NCI-H2196 (cell line): ENCODE measurements around the gene SCFD2.
A peak's percentile ranks its signal among the peaks of the same experiment; 100 is the strongest.

Source experiments
- DNase-seq: peaks from one replicate; lab custom pipeline; 2025; ENCODE audit not compliant: unreplicated experiment; lab: John Stamatoyannopoulos, UW

SCFD2 gene

GRCh38 chr4:52939739-52940138, 426.1 kb downstream of the SCFD2 start:
- DNase-seq = no peak

- DNase-seq = no peak
These were observed 426.5 kb downstream of the SCFD2 start for GRCh38 chr4:52939325-52939724.

DNA sequence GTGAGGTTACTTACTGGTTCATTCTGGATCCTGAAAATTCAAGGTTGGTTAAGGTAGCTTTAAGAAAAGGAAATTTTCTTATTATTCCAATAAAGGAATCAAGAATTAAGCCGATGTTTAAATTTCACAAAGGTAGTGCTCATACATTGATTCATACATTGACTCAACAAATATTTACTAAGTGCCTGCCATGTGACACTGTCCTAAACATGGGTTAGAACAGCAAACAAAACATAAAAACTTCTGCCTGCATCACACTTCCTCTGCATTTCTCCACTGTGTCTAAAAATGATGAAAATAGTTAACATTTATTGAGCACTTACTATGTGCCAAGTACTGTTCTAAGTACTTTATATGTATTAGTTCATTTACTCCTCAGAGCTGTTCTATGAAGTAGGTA, 428.0 kb downstream of the SCFD2 start:
- DNase-seq = no peak

DNA sequence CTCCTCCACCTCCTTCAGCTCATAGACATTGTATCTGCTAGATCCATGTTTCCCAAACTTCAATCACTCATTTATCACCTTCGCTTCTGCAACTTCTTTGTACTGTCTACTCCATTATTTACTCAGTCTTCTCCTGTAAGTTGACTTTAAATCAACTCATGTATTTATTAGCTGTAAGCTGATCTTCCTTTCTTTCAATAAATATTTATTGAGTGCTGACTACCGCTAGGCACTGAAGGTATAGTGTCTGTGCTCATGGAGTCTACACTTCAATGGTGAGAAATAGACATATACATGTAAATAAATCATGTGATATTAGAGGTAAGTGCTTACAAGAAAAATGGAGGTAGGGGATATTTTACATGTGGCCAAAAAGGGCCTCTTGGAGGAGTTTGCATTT, 429.1 kb downstream of the SCFD2 start:
- no peak for DNase-seq

GRCh38 chr4:52935317-52935716, 430.5 kb downstream of the SCFD2 start:
- DNase-seq = no peak

DNA sequence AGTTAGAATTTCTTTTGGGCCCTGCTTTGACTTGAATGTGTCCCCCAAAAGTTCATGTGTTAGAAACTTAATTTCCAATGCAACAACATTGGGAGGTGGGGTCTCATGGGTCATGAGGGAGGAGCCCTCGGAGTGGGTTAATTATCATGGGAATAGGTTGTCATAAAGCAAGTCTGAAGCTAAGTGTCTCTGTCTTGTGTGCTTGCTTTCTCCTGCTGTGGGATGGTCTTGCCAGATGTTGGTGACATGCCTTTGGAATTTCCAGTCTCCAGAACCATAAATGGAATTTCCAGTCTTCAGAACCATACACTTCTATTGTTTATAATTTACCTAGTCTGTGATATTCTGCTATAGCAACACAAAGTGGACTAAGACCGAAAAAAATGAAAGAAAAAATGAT, 432.1 kb downstream of the SCFD2 start:
- no peak for DNase-seq

DNA sequence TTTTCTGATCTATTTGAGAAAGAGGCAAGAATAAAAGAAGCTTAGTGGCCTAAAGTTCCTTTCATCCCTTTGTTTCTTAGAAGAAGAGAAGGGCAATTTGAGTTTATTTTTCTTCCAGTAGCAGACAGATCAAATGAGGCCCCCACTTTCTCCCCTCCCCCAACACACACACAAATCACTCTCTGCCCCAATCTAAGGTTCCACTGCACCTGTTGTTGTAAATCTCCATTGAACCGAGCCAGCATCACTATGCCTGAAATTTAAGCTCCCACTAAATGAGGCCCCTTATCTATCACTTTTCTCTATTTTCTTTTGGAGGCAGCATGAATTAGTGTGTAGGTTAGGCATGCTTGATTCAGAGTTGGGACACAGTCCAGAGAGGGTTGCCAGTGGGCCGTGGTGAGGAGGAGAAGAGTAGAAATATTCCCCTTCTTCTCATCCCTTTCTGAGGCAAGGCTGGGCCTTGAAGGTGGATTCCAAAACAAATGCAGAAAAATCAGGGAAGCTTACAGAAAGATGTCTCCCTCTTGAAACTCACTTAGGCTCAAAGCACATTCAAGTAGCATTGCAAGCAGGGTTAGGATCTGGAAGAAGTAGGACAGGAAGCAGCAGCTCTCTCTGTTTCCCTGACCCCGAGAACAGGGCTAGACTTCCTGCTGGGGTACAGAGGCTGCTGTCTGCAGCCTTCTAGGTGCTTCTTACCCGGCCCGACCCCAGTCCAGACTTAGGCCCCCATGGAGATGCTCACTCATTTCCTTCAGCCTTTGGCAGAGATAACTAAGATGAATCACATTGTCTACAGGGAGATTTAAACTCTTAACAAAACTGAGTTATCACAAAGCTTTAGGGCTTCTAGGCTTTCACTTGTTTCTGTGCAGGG, 433.0 kb downstream of the SCFD2 start:
- no peak for DNase-seq

GRCh38 chr4:52931243-52931642, 434.6 kb downstream of the SCFD2 start:
- no peak for DNase-seq

DNA sequence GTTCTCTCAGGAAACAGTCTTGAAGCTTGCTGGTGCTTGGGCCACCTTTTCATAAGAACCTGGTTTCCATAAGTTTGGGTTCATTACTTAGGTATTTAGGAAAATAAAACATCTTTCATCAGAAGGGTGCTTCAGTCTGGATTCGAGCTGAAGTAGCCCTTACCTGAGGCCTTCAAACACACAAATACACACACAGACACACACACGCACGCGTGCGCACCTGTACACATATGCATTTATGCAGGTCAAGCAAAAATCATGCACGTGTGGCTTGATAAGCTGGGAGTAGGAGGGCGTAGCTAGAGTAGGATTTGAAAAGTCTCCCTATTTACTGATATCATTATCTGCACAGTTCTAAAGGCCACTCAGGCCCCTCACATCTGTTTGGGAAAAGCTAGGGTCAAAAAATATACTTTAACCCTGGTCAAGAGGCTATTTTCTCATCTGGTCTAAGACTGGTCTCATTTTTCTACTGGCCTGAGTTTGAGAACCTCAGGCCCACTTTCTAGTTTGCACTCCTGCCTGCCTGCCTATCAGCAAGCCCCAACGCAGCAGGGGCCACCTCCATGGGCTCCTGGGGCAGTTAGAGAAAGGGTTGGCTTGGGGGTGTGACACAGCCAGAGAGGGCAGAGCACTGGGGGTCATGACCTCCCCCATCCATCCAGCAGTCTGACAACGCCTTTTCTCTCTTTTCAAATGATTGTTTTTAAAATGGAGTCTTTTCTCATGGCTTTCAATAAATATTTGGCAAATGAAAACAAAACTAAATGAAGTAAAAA, 439.5 kb downstream of the SCFD2 start:
- DNase-seq = no peak

GRCh38 chr4:52925531-52925968, 440.3 kb downstream of the SCFD2 start:
- no peak for DNase-seq

DNA sequence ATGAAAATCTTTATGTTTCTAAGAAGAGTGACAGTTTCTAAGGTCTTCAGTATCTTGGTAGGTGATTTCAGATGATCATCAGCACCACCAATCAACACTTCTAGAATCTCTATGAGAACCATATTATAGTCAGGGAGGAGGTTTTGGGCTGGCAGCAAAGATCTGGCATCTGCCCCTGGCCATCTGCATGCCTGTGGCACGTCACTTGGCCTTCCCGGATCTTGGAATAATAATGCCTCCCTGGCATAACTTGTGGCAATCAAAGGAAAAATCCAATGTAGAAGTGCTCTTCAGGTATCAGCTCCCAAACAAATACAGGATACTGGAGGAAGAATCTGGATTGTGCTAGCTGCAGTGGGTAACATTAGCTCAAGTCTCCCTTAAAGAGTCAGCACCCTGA, 446.4 kb downstream of the SCFD2 start:
- no peak for DNase-seq

- DNase-seq = no peak
These were observed 448.0 kb downstream of the SCFD2 start for GRCh38 chr4:52917817-52918216.

DNA sequence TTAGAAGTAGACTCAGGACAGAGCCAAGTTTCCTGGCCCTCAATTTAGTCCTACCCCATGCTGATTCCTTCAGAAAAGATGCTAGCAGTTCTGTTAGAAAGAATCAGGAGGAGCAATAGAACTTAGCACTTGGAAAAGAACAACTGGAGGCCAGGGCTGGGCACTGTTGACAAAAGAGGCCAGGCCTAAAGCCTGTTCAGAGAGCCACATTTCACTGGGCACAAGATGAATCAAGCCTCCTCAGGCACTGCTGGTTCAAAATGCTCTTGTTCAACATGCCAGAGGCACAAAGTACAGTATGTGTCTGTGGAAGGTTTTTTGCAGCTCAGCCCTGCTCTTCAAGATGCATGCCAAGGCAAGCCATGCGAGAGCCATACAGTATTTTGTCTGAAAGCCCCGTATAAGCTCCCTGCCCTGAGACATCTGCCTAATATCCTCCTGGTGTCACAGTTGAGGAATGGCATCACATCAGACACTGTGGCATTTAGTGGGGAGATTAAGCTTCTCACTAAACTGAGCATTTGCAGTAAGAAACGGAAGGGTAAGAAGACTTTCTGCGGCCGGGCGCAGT, 450.0 kb downstream of the SCFD2 start:
- DNase-seq = no peak

GRCh38 chr4:52915191-52915590, 450.7 kb downstream of the SCFD2 start:
- DNase-seq = no peak

GRCh38 chr4:52914051-52914605, 451.7 kb downstream of the SCFD2 start:
- DNase-seq = no peak

DNA sequence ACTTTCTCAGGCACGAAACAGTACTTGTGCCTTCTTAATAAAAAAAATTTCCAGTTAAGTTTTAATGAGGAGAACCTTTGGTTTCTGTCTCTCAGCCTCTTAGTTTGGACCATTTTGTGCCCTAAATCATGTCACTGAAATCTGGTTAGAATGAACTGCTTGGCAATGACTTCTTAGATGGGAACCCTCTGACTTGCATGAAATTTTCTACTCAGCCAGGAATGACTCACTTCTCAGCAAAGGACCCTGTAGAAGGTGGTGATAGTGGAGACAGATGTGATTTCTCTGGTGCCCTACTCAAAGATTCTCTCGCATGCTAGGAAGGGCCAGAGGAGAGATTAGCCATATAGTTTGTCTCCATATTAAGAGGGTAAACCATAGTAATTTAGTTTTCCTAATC, 453.3 kb downstream of the SCFD2 start:
- DNase-seq = no peak

GRCh38 chr4:52911684-52912294, 454.1 kb downstream of the SCFD2 start:
- DNase-seq = peak; percentile 59

DNA sequence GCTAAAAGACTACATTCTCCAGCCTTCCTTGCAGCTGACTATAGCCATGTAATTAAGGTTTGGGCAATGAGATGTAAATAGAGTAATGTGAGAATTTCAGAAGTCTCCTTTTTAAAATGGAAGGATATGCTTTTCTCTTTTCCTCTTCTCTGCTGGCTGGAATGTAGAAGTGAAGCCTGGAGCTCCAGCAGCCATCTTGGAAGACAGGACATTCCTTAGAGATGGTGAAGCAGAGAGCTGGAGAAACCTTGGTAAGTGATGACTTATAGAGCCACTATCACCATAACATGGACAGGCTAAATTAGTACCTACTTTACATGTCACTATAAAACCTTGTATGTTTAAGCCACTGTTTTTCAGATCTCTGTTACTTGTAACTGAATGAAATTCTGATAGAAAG, 455.7 kb downstream of the SCFD2 start:
- no peak for DNase-seq

GRCh38 chr4:52907510-52907909, 458.4 kb downstream of the SCFD2 start:
- no peak for DNase-seq

DNA sequence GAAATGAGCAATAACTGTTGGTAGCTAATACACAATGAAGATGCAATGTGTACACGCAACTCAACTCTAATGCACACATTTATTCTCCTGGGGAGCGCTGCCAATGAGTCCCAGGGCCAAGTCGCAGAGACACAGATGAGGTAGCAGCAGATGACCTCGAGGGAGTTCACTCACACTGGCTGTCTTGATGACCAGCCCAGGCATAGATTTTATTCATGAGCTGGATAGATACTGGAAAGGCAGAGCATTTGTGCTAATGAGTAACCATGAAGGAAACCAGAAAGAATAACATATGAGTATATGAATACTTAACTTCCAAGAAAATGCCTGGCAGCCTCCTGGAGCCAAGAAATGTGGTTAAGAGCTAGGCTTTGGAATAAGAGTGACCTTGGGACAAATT, 461.4 kb downstream of the SCFD2 start:
- DNase-seq = no peak

- no peak for DNase-seq
These were observed 462.6 kb downstream of the SCFD2 start for GRCh38 chr4:52903273-52903672.
